ENCODE results near the gene ELSPBP1. TPM values are rescaled to one million over a fixed set of nuclear protein-coding genes. Genes with fewer than 3 reads are reported as not detected.
A peak's percentile ranks its signal among the peaks of the same experiment; 100 is the strongest.
"Not testable (repeated sequence)": the region's sequence is repeated elsewhere in the genome, so short reads cannot be mapped to it uniquely, and the experiment has no call there.

Gene ELSPBP1
- total and polyA plus RNA-seq, 4 donors, result 0.74 TPM; not detected in 3

GRCh38 chr19:48053076-48053475, 58.6 kb downstream of the ELSPBP1 start:
- H3K9me3 ChIP-seq (ENCODE audit: control insufficient read depth, low read length), result no peaks in the 10 kb centered on the region
- 92 to 97% methylated on average over 5 of the region's 5 CpGs for WGBS, 2 donors
- DNase-seq, result no peak
- H3K27me3 ChIP-seq (ENCODE audit: control insufficient read depth in 1 of 2, insufficient read depth in 2 of 2, low read length in 1 of 2), result no peaks in the 10 kb centered on the region
- no peak overlapping the region for H3K4me3 ChIP-seq (ENCODE audit: low read length in 2 of 2)
- no peak overlapping the region for H3K27ac ChIP-seq (ENCODE audit: low read depth in 1 of 2, low read length in 2 of 2)
- peaks cover 2 to 9% of the 10 kb centered on the region in 2 donors for H3K36me3 ChIP-seq (ENCODE audit: control insufficient read depth in 1 of 2, insufficient read depth in 2 of 2, low read length in 1 of 2)
- no peaks in the 10 kb centered on the region for H3K4me1 ChIP-seq (ENCODE audit: control insufficient read depth in 1 of 2, insufficient read depth in 2 of 2, low read length in 2 of 2)
- intact Hi-C loops (cut with DNase I), result no loop called here
- no peak for ATAC-seq (ENCODE audit: low FRiP score)

- Histone ChIP-seq H3K4me1 (ENCODE audit: control insufficient read depth in 1 of 2, insufficient read depth in 2 of 2, low read length in 2 of 2) (no peaks in the 10 kb centered on the region), H3K36me3 (ENCODE audit: control insufficient read depth in 1 of 2, insufficient read depth in 2 of 2, low read length in 1 of 2) (peaks cover 2 to 9% of the 10 kb centered on the region in 2 donors), H3K27ac (ENCODE audit: low read depth in 1 of 2, low read length in 2 of 2) (no peak overlapping the region), H3K27me3 (ENCODE audit: control insufficient read depth in 1 of 2, insufficient read depth in 2 of 2, low read length in 1 of 2) (no peaks in the 10 kb centered on the region), H3K9me3 (ENCODE audit: control insufficient read depth, low read length) (no peaks in the 10 kb centered on the region), H3K4me3 (ENCODE audit: low read length in 2 of 2) (no peak overlapping the region)
- no peak for ATAC-seq (ENCODE audit: low FRiP score)
- WGBS, 2 donors, result 86 to 88% methylated on average over 5 of the region's 5 CpGs
- intact Hi-C loops (cut with DNase I), result no loop called here
- DNase-seq, result no peak
Measured at GRCh38 chr19:48053856-48054255, 59.4 kb downstream of the ELSPBP1 start.

- DNase-seq (peak in 1 of 2 donors; percentile 13), ATAC-seq (ENCODE audit: low FRiP score) (no peak)
- Histone ChIP-seq H3K27me3 (ENCODE audit: control insufficient read depth in 1 of 2, insufficient read depth in 2 of 2, low read length in 1 of 2) (no peaks in the 10 kb centered on the region), H3K9me3 (ENCODE audit: control insufficient read depth, low read length) (no peaks in the 10 kb centered on the region), H3K4me1 (ENCODE audit: control insufficient read depth in 1 of 2, insufficient read depth in 2 of 2, low read length in 2 of 2) (no peaks in the 10 kb centered on the region), H3K27ac (ENCODE audit: low read depth in 1 of 2, low read length in 2 of 2) (no peak overlapping the region), H3K36me3 (ENCODE audit: control insufficient read depth in 1 of 2, insufficient read depth in 2 of 2, low read length in 1 of 2) (no peaks in the 10 kb centered on the region), H3K4me3 (ENCODE audit: low read length in 2 of 2) (no peak overlapping the region)
- intact Hi-C loops (cut with DNase I), result no loop called here
- 93 to 98% methylated on average over 6 of the region's 6 CpGs for WGBS, 2 donors
Measured at GRCh38 chr19:48059331-48059730, 64.9 kb downstream of the ELSPBP1 start.

- 90 to 93% methylated on average over 5 of the region's 5 CpGs for WGBS, 2 donors
- Histone ChIP-seq H3K27ac (ENCODE audit: low read depth in 1 of 2, low read length in 2 of 2) (no peak overlapping the region), H3K27me3 (ENCODE audit: control insufficient read depth in 1 of 2, insufficient read depth in 2 of 2, low read length in 1 of 2) (no peaks in the 10 kb centered on the region), H3K9me3 (ENCODE audit: control insufficient read depth, low read length) (no peaks in the 10 kb centered on the region), H3K36me3 (ENCODE audit: control insufficient read depth in 1 of 2, insufficient read depth in 2 of 2, low read length in 1 of 2) (no peaks in the 10 kb centered on the region), H3K4me1 (ENCODE audit: control insufficient read depth in 1 of 2, insufficient read depth in 2 of 2, low read length in 2 of 2) (no peaks in the 10 kb centered on the region), H3K4me3 (ENCODE audit: low read length in 2 of 2) (no peak overlapping the region)
- peak in 1 of 2 donors; percentile 3 for DNase-seq
- intact Hi-C loops (cut with DNase I), result no loop called here
- ATAC-seq (ENCODE audit: low FRiP score), result no peak
Measured at GRCh38 chr19:48060381-48060780, 65.9 kb downstream of the ELSPBP1 start.

GRCh38 chr19:48061401-48062344, 67.2 kb downstream of the ELSPBP1 start:
- no peaks in the 10 kb centered on the region for H3K9me3 ChIP-seq (ENCODE audit: control insufficient read depth, low read length)
- ATAC-seq (ENCODE audit: low FRiP score), result no peak
- WGBS, 2 donors, result 50 to 60% methylated on average over 34 to 37 of the region's 37 CpGs
- H3K27me3 ChIP-seq (ENCODE audit: control insufficient read depth in 1 of 2, insufficient read depth in 2 of 2, low read length in 1 of 2), result no peaks in the 10 kb centered on the region
- no peaks in the 10 kb centered on the region for H3K4me1 ChIP-seq (ENCODE audit: control insufficient read depth in 1 of 2, insufficient read depth in 2 of 2, low read length in 2 of 2)
- no peak overlapping the region for H3K4me3 ChIP-seq (ENCODE audit: low read length in 2 of 2)
- DNase-seq, result peak in 1 of 2 donors; percentile 72
- intact Hi-C loops (cut with DNase I), result no loop called here
- H3K36me3 ChIP-seq (ENCODE audit: control insufficient read depth in 1 of 2, insufficient read depth in 2 of 2, low read length in 1 of 2), result peaks cover 0 to 4% of the 10 kb centered on the region in 2 donors
- H3K27ac ChIP-seq (ENCODE audit: low read depth in 1 of 2, low read length in 2 of 2), result no peak overlapping the region

- WGBS, 2 donors, result 73 to 80% methylated on average over 2 of the region's 2 CpGs
- no peak for ATAC-seq (ENCODE audit: low FRiP score)
- Histone ChIP-seq H3K9me3 (ENCODE audit: control insufficient read depth, low read length) (no peaks in the 10 kb centered on the region), H3K36me3 (ENCODE audit: control insufficient read depth in 1 of 2, insufficient read depth in 2 of 2, low read length in 1 of 2) (peaks cover 0 to 4% of the 10 kb centered on the region in 2 donors), H3K4me3 (ENCODE audit: low read length in 2 of 2) (no peak overlapping the region), H3K4me1 (ENCODE audit: control insufficient read depth in 1 of 2, insufficient read depth in 2 of 2, low read length in 2 of 2) (no peaks in the 10 kb centered on the region), H3K27ac (ENCODE audit: low read depth in 1 of 2, low read length in 2 of 2) (no peak overlapping the region), H3K27me3 (ENCODE audit: control insufficient read depth in 1 of 2, insufficient read depth in 2 of 2, low read length in 1 of 2) (no peaks in the 10 kb centered on the region)
- no peak for DNase-seq
- intact Hi-C loops (cut with DNase I), result no loop called here
Measured at GRCh38 chr19:48064509-48064908, 70.1 kb downstream of the ELSPBP1 start.

GRCh38 chr19:48069435-48069834, 75.0 kb downstream of the ELSPBP1 start:
- Histone ChIP-seq H3K27me3 (ENCODE audit: control insufficient read depth in 1 of 2, insufficient read depth in 2 of 2, low read length in 1 of 2) (no peaks in the 10 kb centered on the region), H3K9me3 (ENCODE audit: control insufficient read depth, low read length) (no peaks in the 10 kb centered on the region), H3K4me1 (ENCODE audit: control insufficient read depth in 1 of 2, insufficient read depth in 2 of 2, low read length in 2 of 2) (no peaks in the 10 kb centered on the region), H3K4me3 (ENCODE audit: low read length in 2 of 2) (no peak overlapping the region), H3K27ac (ENCODE audit: low read depth in 1 of 2, low read length in 2 of 2) (no peak overlapping the region), H3K36me3 (ENCODE audit: control insufficient read depth in 1 of 2, insufficient read depth in 2 of 2, low read length in 1 of 2) (peaks cover 0 to 8% of the 10 kb centered on the region in 2 donors)
- DNase-seq (no peak), ATAC-seq (ENCODE audit: low FRiP score) (no peak)
- 75 to 78% methylated on average over 2 of the region's 2 CpGs for WGBS, 2 donors
- intact Hi-C loops (cut with DNase I), result no loop called here

- WGBS, 2 donors, result 92 to 98% methylated on average over 3 of the region's 3 CpGs
- H3K9me3 ChIP-seq (ENCODE audit: control insufficient read depth, low read length); H3K4me3 ChIP-seq (ENCODE audit: low read length in 2 of 2); H3K36me3 ChIP-seq (ENCODE audit: control insufficient read depth in 1 of 2, insufficient read depth in 2 of 2, low read length in 1 of 2); H3K4me1 ChIP-seq (ENCODE audit: control insufficient read depth in 1 of 2, insufficient read depth in 2 of 2, low read length in 2 of 2); H3K27me3 ChIP-seq (ENCODE audit: control insufficient read depth in 1 of 2, insufficient read depth in 2 of 2, low read length in 1 of 2); ATAC-seq (ENCODE audit: low FRiP score); H3K27ac ChIP-seq (ENCODE audit: low read depth in 1 of 2, low read length in 2 of 2); intact Hi-C loops (cut with DNase I); DNase-seq: not testable (repeated sequence)
Measured at GRCh38 chr19:48070177-48070769, 75.8 kb downstream of the ELSPBP1 start.

Measured in aorta (tissue), 5 donors.